GM18519 (cell line): ENCODE results near the gene KBTBD13.

Experiments used
- ATAC-seq: cut with Tn5 transposase; IDR thresholded peaks from one replicate; pipeline ENCODE4 v1.9.1; 2021; ENCODE audit warnings: mild to moderate bottlenecking, moderate library complexity; ENCODE audit not compliant: unreplicated experiment, low FRiP score

The KBTBD13 gene

GRCh38 chr15:65101411-65101890 lies 24.9 kb downstream of the KBTBD13 start:
- no peak for ATAC-seq

- no peak for ATAC-seq
These were observed 25.6 kb downstream of the KBTBD13 start for GRCh38 chr15:65101891-65102708.

- no peak for ATAC-seq
These were observed 26.4 kb downstream of the KBTBD13 start for GRCh38 chr15:65102912-65103311.

GRCh38 chr15:65105038-65105437 lies 28.5 kb downstream of the KBTBD13 start:
- no peak for ATAC-seq

GRCh38 chr15:65106011-65106590 lies 29.6 kb downstream of the KBTBD13 start:
- ATAC-seq, result no peak

GRCh38 chr15:65110676-65111292 lies 34.2 kb downstream of the KBTBD13 start:
- no peak for ATAC-seq

GRCh38 chr15:65115086-65115485 lies 38.5 kb downstream of the KBTBD13 start, which contains the start of gene UBAP1L:
Gene UBAP1L (minus strand): TSS chr15:65115200. CDS start chr15:65106215, 8,985 bp downstream.
- no peak for ATAC-seq

GRCh38 chr15:65115542-65115941 lies 39.0 kb downstream of the KBTBD13 start:
- ATAC-seq, result no peak
